ENCODE data around the gene FNDC3A. TPM values are rescaled to one million over a fixed set of nuclear protein-coding genes. Genes with fewer than 3 reads are reported as not detected.
"Not testable (repeated sequence)": the region's sequence is repeated elsewhere in the genome, so short reads cannot be mapped to it uniquely, and the experiment has no call there.

The FNDC3A gene
- total RNA-seq, 2 donors from 2014 or later: 48.2 to 86.3 TPM

DNA sequence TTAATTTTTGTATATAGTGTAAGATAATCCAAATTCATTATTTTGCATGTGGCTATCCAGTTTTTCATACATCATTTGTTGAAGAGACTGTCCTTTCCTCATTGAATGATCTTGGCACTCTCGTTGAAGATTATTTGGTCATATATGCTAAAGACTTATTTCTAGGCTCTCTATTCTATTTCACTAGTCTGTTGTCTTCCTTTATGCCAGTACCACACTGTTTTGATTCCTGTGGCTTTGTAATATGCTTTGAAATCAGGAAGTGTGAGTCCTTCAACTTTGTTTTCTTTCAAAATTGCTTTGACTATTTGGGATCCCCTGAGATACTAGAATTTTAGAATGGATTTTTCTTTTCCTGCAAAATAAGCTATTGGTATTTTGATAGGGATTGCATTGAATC, 24.5 kb downstream of the FNDC3A start:
- ATAC-seq (ENCODE audit: insufficient number of reproducible peaks, low FRiP score, low read depth): no peak

DNA sequence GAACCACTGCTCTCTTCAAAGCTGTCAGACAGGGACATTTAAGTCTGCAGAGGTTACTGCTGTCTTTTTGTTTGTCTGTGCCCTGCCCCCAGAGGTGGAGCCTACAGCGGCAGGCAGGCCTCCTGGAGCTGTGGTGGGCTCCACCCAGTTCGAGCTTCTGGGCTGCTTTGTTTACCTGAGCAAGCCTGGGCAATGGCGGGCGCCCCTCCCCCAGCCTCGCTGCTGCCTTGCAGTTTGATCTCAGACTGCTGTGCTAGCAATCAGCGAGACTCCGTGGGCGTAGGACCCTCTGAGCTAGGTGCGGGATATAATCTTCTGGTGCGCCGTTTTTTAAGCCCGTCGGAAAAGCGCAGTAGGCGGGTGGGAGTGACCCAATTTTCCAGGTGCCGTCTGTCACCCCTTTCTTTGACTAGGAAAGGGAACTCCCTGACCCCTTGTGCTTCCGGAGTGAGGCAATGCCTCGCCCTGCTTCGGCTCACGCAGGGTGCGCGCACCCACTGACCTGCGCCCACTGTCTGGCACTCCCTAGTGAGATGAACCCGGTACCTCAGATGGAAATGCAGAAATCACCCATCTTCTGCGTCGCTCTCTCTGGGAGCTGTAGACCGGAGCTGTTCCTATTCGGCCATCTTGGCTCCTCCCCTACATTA, 43.4 kb downstream of the FNDC3A start:
- not testable (repeated sequence) for H3K27me3 ChIP-seq (replicated peaks; ENCODE audit: insufficient read depth); H3K4me1 ChIP-seq (ENCODE audit: control insufficient read depth in 1 of 2, low read depth in 2 of 2); H3K4me3 ChIP-seq; DNase-seq (ENCODE audit: low spot score); ATAC-seq (ENCODE audit: insufficient number of reproducible peaks, low FRiP score, low read depth); H3K27ac ChIP-seq; H3K36me3 ChIP-seq; H3K9me3 ChIP-seq

More for the DNA sequence above, 24.5 kb downstream of the FNDC3A start:
- H3K36me3 ChIP-seq: no peaks in the 10 kb centered on the region
- H3K9me3 ChIP-seq: peaks cover 8% of the 10 kb centered on the region
- H3K27me3 ChIP-seq (replicated peaks; ENCODE audit: insufficient read depth): no peaks in the 10 kb centered on the region
- no peak overlapping the region for H3K4me3 ChIP-seq
- no peak for DNase-seq (ENCODE audit: low spot score)
- no peak overlapping the region for H3K27ac ChIP-seq
- TF ChIP-seq, protein P1, sequence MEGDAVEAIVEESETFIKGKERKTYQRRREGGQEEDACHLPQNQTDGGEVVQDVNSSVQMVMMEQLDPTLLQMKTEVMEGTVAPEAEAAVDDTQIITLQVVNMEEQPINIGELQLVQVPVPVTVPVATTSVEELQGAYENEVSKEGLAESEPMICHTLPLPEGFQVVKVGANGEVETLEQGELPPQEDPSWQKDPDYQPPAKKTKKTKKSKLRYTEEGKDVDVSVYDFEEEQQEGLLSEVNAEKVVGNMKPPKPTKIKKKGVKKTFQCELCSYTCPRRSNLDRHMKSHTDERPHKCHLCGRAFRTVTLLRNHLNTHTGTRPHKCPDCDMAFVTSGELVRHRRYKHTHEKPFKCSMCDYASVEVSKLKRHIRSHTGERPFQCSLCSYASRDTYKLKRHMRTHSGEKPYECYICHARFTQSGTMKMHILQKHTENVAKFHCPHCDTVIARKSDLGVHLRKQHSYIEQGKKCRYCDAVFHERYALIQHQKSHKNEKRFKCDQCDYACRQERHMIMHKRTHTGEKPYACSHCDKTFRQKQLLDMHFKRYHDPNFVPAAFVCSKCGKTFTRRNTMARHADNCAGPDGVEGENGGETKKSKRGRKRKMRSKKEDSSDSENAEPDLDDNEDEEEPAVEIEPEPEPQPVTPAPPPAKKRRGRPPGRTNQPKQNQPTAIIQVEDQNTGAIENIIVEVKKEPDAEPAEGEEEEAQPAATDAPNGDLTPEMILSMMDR (IDR thresholded peaks at IDR 0.05): no peak
- H3K4me1 ChIP-seq (ENCODE audit: control insufficient read depth in 1 of 2, low read depth in 2 of 2): peaks cover 0 to 3% of the 10 kb centered on the region in 2 donors

DNA sequence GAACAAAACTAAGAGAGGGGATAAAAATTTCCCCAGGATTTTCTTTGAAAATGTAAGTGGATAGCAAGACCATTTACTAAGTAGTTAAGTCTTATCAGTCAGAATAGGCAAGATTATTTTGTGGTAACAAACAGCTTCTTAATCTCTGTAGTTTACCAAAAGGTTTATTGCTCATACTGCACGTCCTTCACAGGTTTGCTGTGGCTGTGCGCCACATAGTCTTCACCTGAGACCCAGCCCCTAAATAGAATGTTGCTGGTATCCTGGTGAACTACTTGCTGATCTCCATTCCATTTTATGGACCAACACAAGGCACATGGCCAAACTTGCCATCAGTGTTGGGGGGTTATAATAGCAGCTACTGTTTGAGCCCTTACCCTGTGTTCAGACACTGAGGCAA, 44.6 kb downstream of the FNDC3A start:
- ATAC-seq (ENCODE audit: insufficient number of reproducible peaks, low FRiP score, low read depth): no peak
- TF ChIP-seq, protein P1 (IDR thresholded peaks at IDR 0.05): no peak

DNA sequence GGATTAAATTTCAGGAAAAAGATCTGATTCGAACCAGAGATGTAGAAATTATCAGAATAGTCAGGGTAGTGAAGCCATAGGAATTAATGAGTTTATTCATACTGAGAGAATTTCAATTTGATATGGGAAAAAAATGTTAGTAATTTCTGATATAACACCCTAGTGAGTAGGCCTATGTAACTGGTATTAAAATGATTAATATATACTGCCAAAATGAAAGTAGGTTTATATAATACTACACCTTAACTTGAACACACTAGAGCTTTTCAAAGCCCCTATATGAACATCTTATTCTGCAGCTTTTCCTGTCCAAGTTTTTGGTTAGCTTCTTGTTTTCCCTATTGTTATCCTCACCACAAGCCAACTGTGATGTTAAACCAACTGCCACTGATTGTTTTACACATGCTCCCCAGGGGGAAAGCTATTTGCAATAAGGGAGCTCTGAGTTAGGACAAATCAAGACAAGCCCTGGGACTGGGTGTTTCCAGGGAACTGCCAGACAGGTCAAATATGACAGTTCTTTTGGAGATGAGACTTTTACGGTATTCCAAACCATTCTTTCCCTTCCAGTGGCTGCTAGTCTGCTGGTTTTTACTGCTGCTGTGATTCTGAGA, 45.3 kb downstream of the FNDC3A start:
- Histone ChIP-seq H3K27ac (no peak overlapping the region), H3K4me1 (ENCODE audit: control insufficient read depth in 1 of 2, low read depth in 2 of 2) (peaks cover 0 to 7% of the 10 kb centered on the region in 2 donors), H3K9me3 (no peaks in the 10 kb centered on the region), H3K27me3 (replicated peaks; ENCODE audit: insufficient read depth) (no peaks in the 10 kb centered on the region), H3K36me3 (no peaks in the 10 kb centered on the region), H3K4me3 (no peak overlapping the region)
- DNase-seq (ENCODE audit: low spot score): no peak
- TF ChIP-seq, protein P1 (IDR thresholded peaks at IDR 0.05): no peak
- no peak for ATAC-seq (ENCODE audit: insufficient number of reproducible peaks, low FRiP score, low read depth)

More for the DNA sequence above, 44.6 kb downstream of the FNDC3A start:
- Histone ChIP-seq H3K4me3 (no peak overlapping the region), H3K4me1 (ENCODE audit: control insufficient read depth in 1 of 2, low read depth in 2 of 2) (peaks cover 0 to 7% of the 10 kb centered on the region in 2 donors), H3K36me3 (no peaks in the 10 kb centered on the region), H3K27ac (no peak overlapping the region), H3K27me3 (replicated peaks; ENCODE audit: insufficient read depth) (no peaks in the 10 kb centered on the region), H3K9me3 (no peaks in the 10 kb centered on the region)
- no peak for DNase-seq (ENCODE audit: low spot score)

DNA sequence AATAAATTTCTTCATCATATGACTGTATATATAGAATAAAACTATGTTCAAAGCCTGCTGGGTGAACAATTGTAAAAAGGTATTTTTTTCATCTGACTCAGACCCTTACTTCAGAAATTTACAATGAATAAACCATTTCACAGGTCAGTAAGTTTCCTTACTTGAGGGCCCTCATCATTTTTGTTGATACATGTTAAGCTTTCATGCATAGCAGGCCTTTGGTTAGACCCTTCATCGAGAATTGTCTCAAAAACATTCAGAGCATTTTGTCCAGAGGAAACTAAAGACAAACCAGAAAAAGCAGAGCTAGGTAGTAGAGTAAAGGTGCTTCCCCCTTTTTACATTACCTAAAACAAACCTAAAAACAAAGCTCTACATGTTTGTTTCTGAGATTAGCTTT, 46.2 kb downstream of the FNDC3A start:
- no peak for ATAC-seq (ENCODE audit: insufficient number of reproducible peaks, low FRiP score, low read depth)
- H3K27me3 ChIP-seq (replicated peaks; ENCODE audit: insufficient read depth): no peaks in the 10 kb centered on the region
- DNase-seq (ENCODE audit: low spot score): no peak
- H3K4me3 ChIP-seq: no peak overlapping the region
- H3K4me1 ChIP-seq (ENCODE audit: control insufficient read depth in 1 of 2, low read depth in 2 of 2): peaks cover 0 to 7% of the 10 kb centered on the region in 2 donors
- H3K36me3 ChIP-seq: no peaks in the 10 kb centered on the region
- TF ChIP-seq, protein P1 (IDR thresholded peaks at IDR 0.05): no peak
- H3K27ac ChIP-seq: no peak overlapping the region
- no peaks in the 10 kb centered on the region for H3K9me3 ChIP-seq
